ENCODE data around the gene ITPRID1.
"Not testable (repeated sequence)": the region's sequence is repeated elsewhere in the genome, so short reads cannot be mapped to it uniquely, and the experiment has no call there.

ITPRID1 gene

GRCh38 chr7:31517513-31517912, 3.6 kb downstream of the ITPRID1 start:
- no peak for DNase-seq

GRCh38 chr7:31518766-31519165, 4.9 kb downstream of the ITPRID1 start:
- DNase-seq, result no peak

GRCh38 chr7:31521336-31522010, 7.6 kb downstream of the ITPRID1 start:
- no peak for DNase-seq

- DNase-seq, result no peak
Observed at GRCh38 chr7:31526864-31527263, 13.0 kb downstream of the ITPRID1 start.

GRCh38 chr7:31529103-31529502, 15.2 kb downstream of the ITPRID1 start:
- no peak for DNase-seq

- DNase-seq, result not testable (repeated sequence)
Observed at GRCh38 chr7:31540651-31541185, 26.8 kb downstream of the ITPRID1 start.

GRCh38 chr7:31545549-31545948, 31.7 kb downstream of the ITPRID1 start:
- no peak for DNase-seq

- no peak for DNase-seq
Observed at GRCh38 chr7:31549611-31550010, 35.7 kb downstream of the ITPRID1 start.

GRCh38 chr7:31550432-31550831, 36.5 kb downstream of the ITPRID1 start:
- no peak for DNase-seq

GRCh38 chr7:31553661-31554081, 39.8 kb downstream of the ITPRID1 start:
- no peak for DNase-seq

- no peak for DNase-seq
Observed at GRCh38 chr7:31562002-31562401, 48.1 kb downstream of the ITPRID1 start.

GRCh38 chr7:31563522-31563921, 49.6 kb downstream of the ITPRID1 start:
- DNase-seq, result no peak

GRCh38 chr7:31563951-31564350, 50.1 kb downstream of the ITPRID1 start:
- no peak for DNase-seq

- DNase-seq, result no peak
Observed at GRCh38 chr7:31564661-31565060, 50.8 kb downstream of the ITPRID1 start.

- DNase-seq, result no peak
Observed at GRCh38 chr7:31569528-31569927, 55.6 kb downstream of the ITPRID1 start.

- DNase-seq, result no peak
Observed at GRCh38 chr7:31583526-31583925, 69.6 kb downstream of the ITPRID1 start.

- no peak for DNase-seq
Observed at GRCh38 chr7:31583942-31584341, 70.1 kb downstream of the ITPRID1 start.

GRCh38 chr7:31595390-31595789, 81.5 kb downstream of the ITPRID1 start:
- no peak for DNase-seq

GRCh38 chr7:31602041-31602625, 88.2 kb downstream of the ITPRID1 start:
- DNase-seq, result no peak

- DNase-seq, result no peak
Observed at GRCh38 chr7:31603046-31603445, 89.2 kb downstream of the ITPRID1 start.

- no peak for DNase-seq
Observed at GRCh38 chr7:31613604-31614003, 99.7 kb downstream of the ITPRID1 start.

- no peak for DNase-seq
Observed at GRCh38 chr7:31633467-31633866, 119.6 kb downstream of the ITPRID1 start.

- peak; percentile 57 for DNase-seq
Observed at GRCh38 chr7:31633894-31634494, 120.1 kb downstream of the ITPRID1 start.

GRCh38 chr7:31640381-31640780, 126.5 kb downstream of the ITPRID1 start:
- DNase-seq, result no peak

Data from hematopoietic multipotent progenitor cell treated with erythropoietin and hydrocortisone succinate and interleukin-3 and kit ligand, for 6 days (in vitro differentiated cells).